WERI-Rb-1 (cell line): ENCODE measurements around the gene BCAS3.

Experiments
- DNase-seq: peaks from one replicate; pipeline ENCODE4 v3.0.0-alpha.2; 2020
- H3K27ac ChIP-seq: fragments of 250-450 bp; sonication (Bioruptor Pico); 2 replicates; pipeline ENCODE4 v1.5.1; 2020; ENCODE audit warnings: mild to moderate bottlenecking, moderate library complexity
- H3K27me3 ChIP-seq: fragments of 250-450 bp; sonication (Bioruptor Pico); 2 replicates; pipeline ENCODE4 v1.5.1; 2021; ENCODE audit warnings: mild to moderate bottlenecking, low read depth, moderate library complexity; ENCODE audit not compliant: insufficient read depth, severe bottlenecking
- H3K36me3 ChIP-seq: fragments of 250-450 bp; sonication (Bioruptor Pico); 2 replicates; pipeline ENCODE4 v1.5.1; 2020; ENCODE audit warnings: mild to moderate bottlenecking, moderate library complexity
- H3K4me3 ChIP-seq: 2 replicates; pipeline ENCODE4 v1.5.1; 2011; ENCODE audit warnings: low read depth, mild to moderate bottlenecking, control low read depth, low read length
- H3K9me3 ChIP-seq: fragments of 250-450 bp; sonication (Bioruptor Pico); 2 replicates; pipeline ENCODE4 v1.5.1; 2021; ENCODE audit warnings: mild to moderate bottlenecking, moderate library complexity; ENCODE audit not compliant: severe bottlenecking
- CTCF ChIP-seq: IDR thresholded peaks from 2 replicates; pipeline ENCODE4 v1.5.1; 2011; ENCODE audit warnings: low read depth, mild to moderate bottlenecking, control low read depth, inconsistent platforms, low read length

The BCAS3 gene

DNA sequence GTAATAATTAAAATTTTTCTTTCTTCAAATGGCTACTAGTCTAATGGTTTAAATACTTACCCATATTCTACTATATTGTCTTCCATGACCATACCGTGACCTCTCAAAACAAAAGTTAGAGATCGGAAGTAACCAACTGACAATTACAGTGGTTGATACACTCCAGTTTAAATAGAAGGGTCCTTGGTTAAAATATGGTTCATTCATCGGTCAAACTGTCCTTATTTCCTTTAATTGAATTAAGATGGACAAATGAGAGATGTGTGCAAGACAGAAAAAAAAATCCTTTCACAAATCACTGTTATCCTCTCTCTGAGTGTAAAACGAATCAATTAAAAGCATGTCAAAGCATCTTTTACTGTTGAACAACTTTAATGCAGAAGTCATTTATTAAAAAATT lies 507.7 kb downstream of the BCAS3 start:
- Histone ChIP-seq H3K27me3 (no peaks in the 10 kb centered on the region), H3K36me3 (no peaks in the 10 kb centered on the region), H3K4me3 (no peak overlapping the region), H3K27ac (no peak overlapping the region), H3K9me3 (peaks cover 5% of the 10 kb centered on the region)
- DNase-seq, result no peak
- no peak for TF ChIP-seq CTCF

GRCh38 chr17:61187038-61187437 lies 509.4 kb downstream of the BCAS3 start:
- no peaks in the 10 kb centered on the region for H3K36me3 ChIP-seq
- no peak overlapping the region for H3K4me3 ChIP-seq
- H3K27me3 ChIP-seq, result no peaks in the 10 kb centered on the region
- no peak overlapping the region for H3K27ac ChIP-seq
- TF ChIP-seq CTCF, result no peak
- DNase-seq, result no peak
- H3K9me3 ChIP-seq, result no peaks in the 10 kb centered on the region

GRCh38 chr17:61188081-61188480 lies 510.4 kb downstream of the BCAS3 start:
- H3K36me3 ChIP-seq, result no peaks in the 10 kb centered on the region
- H3K9me3 ChIP-seq, result peaks cover 4% of the 10 kb centered on the region
- H3K27ac ChIP-seq, result no peak overlapping the region
- no peaks in the 10 kb centered on the region for H3K27me3 ChIP-seq
- DNase-seq, result no peak
- no peak overlapping the region for H3K4me3 ChIP-seq
- no peak for TF ChIP-seq CTCF

DNA sequence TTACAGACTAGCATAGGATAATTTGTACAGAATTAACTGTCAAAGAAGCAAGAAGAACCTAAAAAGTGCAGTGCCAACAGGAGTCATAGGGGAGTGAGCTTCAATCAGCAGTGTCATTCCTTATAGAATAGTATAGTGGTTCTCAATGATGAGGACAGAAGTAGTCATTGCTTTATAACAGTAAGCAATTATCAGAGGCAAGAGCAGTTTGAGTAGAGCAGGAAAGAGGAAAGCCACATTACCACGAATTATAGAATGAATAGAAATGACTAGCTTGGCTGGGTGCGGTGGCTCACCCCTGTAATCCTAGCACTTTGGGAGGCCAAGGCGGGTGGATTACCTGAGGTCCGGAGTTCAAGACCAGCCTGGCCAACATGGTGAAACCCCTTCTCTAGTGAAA lies 512.3 kb downstream of the BCAS3 start:
- TF ChIP-seq CTCF, result no peak
- H3K36me3 ChIP-seq, result no peaks in the 10 kb centered on the region
- H3K27me3 ChIP-seq, result no peaks in the 10 kb centered on the region
- peaks cover 4% of the 10 kb centered on the region for H3K9me3 ChIP-seq
- no peak for DNase-seq
- no peak overlapping the region for H3K27ac ChIP-seq
- H3K4me3 ChIP-seq, result no peak overlapping the region

DNA sequence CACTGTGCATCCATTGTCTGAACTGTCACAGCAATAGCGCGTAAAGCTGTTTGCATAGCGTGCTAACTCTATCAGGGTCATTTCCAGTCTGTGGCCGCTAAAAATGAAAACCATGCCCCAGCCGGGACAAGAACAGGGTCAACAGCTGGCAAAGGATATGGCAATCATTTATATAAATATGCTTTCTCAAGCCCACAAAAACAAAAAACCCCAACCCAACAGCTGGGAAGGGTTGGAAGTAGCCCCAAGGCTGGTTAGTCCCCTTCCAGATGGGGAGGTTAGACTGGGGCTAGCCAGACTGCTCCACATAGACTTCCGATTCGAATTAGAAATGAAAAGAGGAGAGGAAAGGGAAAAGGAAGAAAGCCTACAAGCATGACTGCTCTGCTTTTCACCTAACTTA lies 518.7 kb downstream of the BCAS3 start:
- Histone ChIP-seq H3K27me3 (no peaks in the 10 kb centered on the region), H3K27ac (no peak overlapping the region), H3K4me3 (no peak overlapping the region), H3K9me3 (peaks cover 4% of the 10 kb centered on the region), H3K36me3 (no peaks in the 10 kb centered on the region)
- no peak for TF ChIP-seq CTCF
- DNase-seq, result no peak

DNA sequence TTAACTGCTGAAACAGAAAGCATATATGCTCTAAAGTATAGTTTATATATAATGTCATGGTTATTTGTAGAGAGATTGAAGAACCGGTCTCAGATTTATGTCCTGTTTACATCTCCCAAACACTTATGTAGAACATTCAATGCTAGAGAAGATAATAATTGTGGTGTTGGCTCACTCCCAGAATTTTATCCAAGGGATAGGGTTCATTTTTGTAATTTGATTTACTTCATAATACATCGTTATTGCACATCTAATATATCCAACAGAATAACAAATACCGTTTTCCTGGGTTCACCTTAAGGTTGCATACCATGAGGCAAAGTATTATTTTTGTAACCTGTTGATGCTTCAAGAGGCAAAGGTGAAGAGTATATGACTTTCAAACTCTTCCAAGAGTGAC lies 519.1 kb downstream of the BCAS3 start:
- no peak for TF ChIP-seq CTCF
- Histone ChIP-seq H3K9me3 (peaks cover 4% of the 10 kb centered on the region), H3K27ac (no peak overlapping the region), H3K4me3 (no peak overlapping the region), H3K36me3 (no peaks in the 10 kb centered on the region), H3K27me3 (no peaks in the 10 kb centered on the region)
- DNase-seq, result no peak
